HS-5 (cell line): ENCODE measurements around the gene MTRR.
A peak's percentile ranks its signal among the peaks of the same experiment; 100 is the strongest.
"Not testable (repeated sequence)": the region's sequence is repeated elsewhere in the genome, so short reads cannot be mapped to it uniquely, and the experiment has no call there.

Source experiments
- DNase-seq: peaks from one replicate; pipeline ENCODE4 v3.0.0-alpha.2; 2012; ENCODE audit warnings: low read depth

MTRR gene

GRCh38 chr5:7897014-7897600, 28.2 kb downstream of the MTRR start:
- no peak for DNase-seq

- DNase-seq, result peak; percentile 20
Observed at GRCh38 chr5:7902201-7902600, 33.3 kb downstream of the MTRR start.

- no peak for DNase-seq
Observed at GRCh38 chr5:7902666-7903625, 34.0 kb downstream of the MTRR start.

GRCh38 chr5:7904170-7904569, 35.2 kb downstream of the MTRR start:
- DNase-seq, result peak; percentile 84

DNA sequence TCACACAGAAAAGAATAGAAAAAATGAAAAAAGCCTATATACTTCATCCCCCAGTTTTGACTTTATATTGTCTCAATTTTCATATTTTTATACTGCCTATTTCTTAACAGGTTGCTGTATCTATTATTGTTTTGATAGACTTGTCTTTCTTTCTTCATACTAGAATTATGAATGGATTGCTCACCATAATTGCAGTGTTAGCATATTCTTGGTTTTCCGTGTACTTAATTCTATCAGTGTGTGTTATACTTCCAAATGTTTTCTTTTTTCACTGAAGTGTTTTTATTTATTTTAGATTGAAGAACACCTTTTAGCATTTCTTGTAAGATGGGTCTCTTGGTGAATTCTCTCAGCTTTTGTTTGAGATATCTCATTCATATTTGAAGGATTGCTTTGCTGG, 38.7 kb downstream of the MTRR start:
- DNase-seq, result no peak

DNA sequence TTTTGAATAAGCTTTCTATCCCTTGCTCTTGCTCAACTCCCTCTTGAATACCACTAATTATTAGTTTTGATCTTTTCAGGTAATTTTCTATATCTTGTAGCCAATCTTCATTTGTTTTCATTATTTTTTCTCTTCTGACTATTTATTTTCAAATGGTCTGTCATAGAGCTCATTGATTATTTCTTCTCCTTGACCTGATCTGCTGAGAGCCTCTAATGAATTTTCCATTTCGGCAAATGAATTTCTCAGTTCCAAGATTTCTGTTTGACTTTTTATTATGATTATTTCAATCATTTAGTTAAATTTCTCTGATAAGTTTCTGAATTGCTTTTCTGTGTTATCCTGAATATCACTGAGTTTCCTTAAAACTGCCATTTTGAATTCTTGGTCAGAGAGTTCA, 39.4 kb downstream of the MTRR start:
- no peak for DNase-seq

DNA sequence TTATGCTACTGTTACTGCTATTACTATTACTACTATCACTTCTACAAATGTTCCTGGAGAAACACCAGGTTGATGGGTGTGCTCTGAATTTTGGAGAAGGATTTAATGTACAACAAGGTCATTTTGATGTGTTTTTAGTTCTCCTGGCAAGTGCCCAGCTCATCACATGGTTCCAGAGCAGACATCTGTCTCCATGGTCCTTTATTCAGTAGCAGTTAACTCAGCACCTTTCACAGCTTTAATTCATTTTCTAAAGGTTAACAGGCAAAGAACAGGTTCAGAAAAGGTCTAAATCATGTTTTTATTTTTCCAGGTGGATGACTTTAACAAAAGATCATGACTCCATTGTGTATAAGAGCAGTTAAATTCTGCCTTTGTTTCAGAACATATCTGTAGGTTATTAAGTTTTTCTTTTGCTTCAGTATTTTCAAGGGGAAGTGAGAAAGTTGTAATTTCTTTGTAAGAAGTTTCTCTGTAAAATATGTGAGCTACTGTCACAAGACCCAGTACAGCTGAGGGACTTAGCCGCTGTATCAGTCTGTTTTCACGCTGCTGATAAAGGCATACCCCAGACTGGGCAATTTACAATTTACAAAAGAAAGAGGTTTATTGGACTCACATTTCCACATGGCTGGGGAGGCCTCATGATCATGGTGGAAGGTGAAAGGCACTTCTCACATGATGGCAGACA, 41.9 kb downstream of the MTRR start:
- no peak for DNase-seq

DNA sequence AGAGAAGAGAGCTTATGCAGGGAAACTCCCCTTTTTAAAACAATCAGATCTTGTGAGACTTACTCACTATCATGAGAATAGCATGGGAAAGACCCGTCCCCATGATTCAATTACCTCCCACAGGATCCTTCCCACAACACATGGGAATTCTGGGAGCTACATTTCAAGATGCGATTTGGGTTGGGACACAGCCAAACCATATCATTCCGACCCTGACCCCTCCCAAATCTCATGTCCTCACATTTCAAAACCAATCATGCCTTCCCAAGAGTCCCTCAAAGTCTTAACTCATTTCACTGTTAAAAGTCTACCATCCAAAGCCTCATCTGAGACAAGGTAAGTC, 42.5 kb downstream of the MTRR start:
- not testable (repeated sequence) for DNase-seq

- no peak for DNase-seq
Observed at GRCh38 chr5:7916171-7916804, 47.3 kb downstream of the MTRR start.

DNA sequence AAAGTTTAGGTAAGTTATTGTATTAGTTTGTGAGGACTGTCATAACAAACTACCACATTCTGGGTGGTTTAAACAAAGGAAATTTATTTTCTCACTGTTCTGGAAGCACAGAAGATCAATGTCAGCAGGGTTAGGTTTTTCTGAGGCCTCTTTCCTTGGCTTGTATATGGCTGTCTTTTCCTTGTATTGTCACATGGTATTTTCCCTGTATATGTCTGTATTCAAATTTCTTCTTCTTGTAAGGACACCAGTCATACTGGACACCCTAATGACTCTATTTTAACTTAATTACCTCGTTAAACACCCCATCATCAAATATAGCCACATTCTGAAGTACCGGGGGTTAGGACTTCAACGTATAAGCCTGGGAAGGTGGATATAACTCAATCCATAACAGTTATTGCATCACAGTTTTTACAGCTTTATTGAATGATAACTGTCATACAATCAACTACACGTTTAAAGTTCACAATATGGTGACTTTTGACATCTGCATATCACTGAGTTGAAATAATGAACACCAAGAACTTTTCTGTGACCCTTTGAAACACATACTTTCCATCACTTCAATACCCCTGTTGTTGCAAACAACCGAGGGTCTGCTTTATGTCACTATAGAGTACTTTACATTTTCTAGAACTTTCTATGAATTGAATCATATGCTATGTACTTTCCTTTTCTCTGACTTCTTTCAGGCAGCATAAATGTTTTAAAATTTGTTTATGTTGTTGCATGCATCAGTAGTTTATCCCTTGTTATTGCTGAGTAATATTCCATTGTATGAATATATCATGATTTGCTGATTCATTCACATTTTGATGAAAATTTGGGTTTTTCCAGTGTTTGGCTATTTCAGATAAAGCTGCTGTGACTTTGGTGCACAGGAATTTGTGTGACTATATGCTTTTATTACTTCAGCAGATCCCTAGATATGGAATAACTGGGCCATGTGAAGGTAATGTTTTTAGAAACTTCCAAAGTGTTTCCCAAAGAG, 48.5 kb downstream of the MTRR start:
- no peak for DNase-seq

DNA sequence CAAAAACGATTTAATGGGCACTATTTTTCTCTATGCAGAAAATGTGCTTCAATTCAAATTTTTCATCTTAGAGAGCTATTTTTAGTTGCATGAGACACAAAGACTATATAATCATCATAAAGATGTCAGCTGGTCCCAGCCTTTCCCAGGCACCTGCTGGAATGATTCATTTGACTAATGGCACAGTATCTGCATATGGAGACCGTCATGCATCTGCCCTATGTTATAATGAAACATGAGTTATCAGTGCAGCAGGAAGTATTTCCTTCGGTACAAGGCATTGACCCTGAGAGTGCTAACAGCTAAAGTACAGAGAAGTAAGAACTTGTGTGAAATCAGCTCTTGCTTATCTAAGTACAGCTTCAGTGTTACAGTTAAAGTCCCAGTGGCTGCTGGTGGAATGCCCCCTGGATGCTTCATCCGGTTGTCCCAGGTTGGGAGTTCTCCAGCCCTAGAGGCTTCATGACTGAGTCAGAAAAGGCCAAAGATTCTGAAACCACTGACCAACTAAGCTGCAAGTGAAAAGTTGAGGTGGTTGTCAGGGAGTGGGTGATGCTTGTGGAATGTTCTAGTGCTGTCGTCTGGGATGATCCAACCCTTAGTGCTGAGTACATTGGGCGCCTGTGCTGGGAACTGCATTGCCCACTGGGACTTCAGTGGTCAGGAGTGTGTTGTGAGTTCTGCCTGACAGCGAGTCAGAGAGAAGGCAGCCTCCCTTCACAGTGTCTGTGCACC, 57.2 kb downstream of the MTRR start:
- peak; percentile 93 for DNase-seq

DNA sequence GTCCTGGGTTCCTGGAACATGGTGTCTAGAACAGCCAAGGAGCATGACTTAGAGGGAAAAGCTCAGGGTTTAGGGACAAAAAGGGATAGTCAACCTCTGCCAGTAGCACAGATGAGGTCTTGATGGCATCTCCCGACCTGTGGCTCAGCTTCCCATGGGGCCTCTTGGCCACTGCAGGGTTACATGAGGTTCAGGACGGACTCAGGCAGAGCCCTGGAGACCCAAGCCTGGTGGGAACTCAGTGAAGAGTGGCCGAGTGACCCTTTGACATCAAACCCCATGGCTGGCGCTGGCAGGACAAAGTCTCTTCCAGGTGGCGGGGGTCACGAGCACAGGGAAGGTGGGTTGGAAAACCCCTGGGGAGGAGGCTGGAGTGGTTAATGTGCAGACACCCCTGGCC, 57.8 kb downstream of the MTRR start:
- no peak for DNase-seq

DNA sequence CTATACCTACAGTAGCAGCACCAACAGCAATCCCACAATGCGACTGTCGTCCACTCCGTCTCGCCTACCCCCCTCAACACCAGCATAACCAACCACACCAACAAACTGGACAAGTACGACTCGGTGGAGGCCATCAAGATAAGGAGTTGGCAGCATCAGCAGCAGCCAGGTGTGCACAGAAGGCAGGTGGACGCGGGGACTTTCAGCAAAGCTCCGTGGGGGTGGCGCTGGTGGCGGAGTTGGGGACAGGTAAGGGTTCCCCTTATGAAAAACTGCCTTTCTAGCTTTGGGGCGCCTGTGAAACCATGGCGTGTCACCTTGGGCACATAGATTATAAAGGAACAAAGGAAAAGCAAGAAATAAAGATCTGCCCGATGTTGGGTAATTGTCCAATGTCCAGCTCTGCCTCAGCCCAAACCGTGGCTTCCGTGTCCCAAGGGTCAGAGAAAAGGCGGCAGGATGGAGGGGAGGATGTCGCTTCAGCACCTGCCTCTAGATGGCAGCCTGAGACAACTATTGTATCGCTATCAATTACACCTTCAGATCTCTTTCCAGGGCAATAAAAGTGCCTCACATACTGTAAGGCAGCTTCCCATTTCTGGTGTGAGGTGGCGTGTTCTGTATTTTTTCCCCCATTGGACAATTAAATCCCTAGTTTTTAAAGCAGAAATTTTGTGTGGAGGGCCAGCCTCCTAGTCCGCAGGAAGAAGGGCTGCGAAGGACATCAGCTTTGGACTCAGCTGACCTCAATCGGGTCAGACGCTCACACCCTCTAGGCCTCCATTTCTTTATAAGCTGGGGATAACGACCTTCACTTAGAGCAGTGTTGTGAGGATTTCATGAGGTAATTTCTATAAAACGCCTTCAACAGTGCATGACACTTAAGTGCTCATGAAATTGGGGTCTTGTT, 58.8 kb downstream of the MTRR start:
- DNase-seq, result peak; percentile 20

GRCh38 chr5:7930011-7930410, 61.1 kb downstream of the MTRR start:
- DNase-seq, result no peak

DNA sequence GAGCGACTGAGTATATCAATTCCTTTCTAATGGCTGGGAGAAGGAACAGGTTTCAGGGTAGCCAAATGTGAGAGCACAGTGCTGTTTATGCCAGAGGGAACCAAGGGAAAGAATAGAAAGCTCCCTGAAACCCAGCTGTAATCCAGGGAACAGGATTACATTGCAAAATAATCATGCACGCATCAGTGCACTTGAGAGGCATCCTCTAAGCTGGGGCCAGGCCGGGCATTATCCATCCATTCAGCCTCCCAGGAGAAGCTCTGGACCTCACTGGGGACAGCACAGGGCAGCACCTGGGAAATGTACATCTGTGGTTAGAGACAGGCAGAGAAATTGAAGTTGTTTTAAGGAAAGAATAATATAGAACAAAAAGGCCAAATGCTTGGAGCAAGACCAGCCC, 72.7 kb downstream of the MTRR start:
- no peak for DNase-seq

GRCh38 chr5:7947301-7947700, 78.4 kb downstream of the MTRR start:
- DNase-seq, result no peak
